ENCODE results near the gene DHRSX. TPM values are rescaled to one million over a fixed set of nuclear protein-coding genes. Genes with fewer than 3 reads are reported as not detected.

The DHRSX gene
- total and polyA plus RNA-seq, 2 of the 8 experiments (the other 6 are each of a cell fraction or from before 2014, with no cell fraction given): 35.1 to 43.4 TPM

- Histone ChIP-seq H3K56ac (replicated peaks; ENCODE audit: insufficient read length, low read depth, low read length) (no peak overlapping the region), H4K91ac (replicated peaks; ENCODE audit: insufficient read length, low read length) (peak overlapping the region; percentile 20), H2BK20ac (ENCODE audit: low read length) (no peak overlapping the region), H3K4me3 (ENCODE audit: extremely low read depth in 1 of 4, insufficient read depth in 2 of 4, low read depth in 3 of 4, low read length in 4 of 4) (no peak overlapping the region), H3K27me3 (replicated peaks in 1 of 4; ENCODE audit: control insufficient read depth in 3 of 4, extremely low read depth in 1 of 4, insufficient read depth in 3 of 4, low read length in 3 of 4) (no peaks in the 10 kb centered on the region), H3K23me2 (ENCODE audit: low read depth, low read length) (no peaks in the 10 kb centered on the region), H4K20me1 (replicated peaks in 1 of 2; ENCODE audit: control insufficient read depth in 1 of 2, insufficient read depth in 2 of 2, low read length in 2 of 2) (peaks cover 0 to 3% of the 10 kb centered on the region in 2 experiments), H2BK120ac (replicated peaks; ENCODE audit: low read depth, low read length) (no peak overlapping the region), H2AFZ (ENCODE audit: low read length) (no peak overlapping the region), H2AK5ac (ENCODE audit: low read depth, low read length) (peak overlapping the region; percentile 71; the same call in 1 of the 2 replicates), H3K23ac (ENCODE audit: insufficient read length) (no peak overlapping the region), H3K79me1 (ENCODE audit: low read depth, low read length) (peaks cover 28% of the 10 kb centered on the region), H3K4me2 (ENCODE audit: insufficient read depth in 1 of 2, low read depth in 2 of 2, low read length in 2 of 2) (no peak overlapping the region), H3K4me1 (replicated peaks in 1 of 4; ENCODE audit: control insufficient read depth in 3 of 4, insufficient read depth in 4 of 4, low read length in 3 of 4) (peaks cover 0 to 3% (median 0%) of the 10 kb centered on the region in 4 experiments; a peak in 3 of 7 replicates), H2BK5ac (ENCODE audit: low read depth, low read length) (peak overlapping the region; percentile 16; the same call in 1 of the 2 replicates), H2BK15ac (ENCODE audit: low read length) (peak overlapping the region; percentile 46), H4K5ac (ENCODE audit: insufficient read length, low read depth, low read length) (no peak overlapping the region), H3K9ac (replicated peaks in 1 of 4; ENCODE audit: extremely low read depth in 1 of 4, low read depth in 3 of 4, low read length in 3 of 4) (no peak overlapping the region), H3K36me3 (ENCODE audit: control insufficient read depth in 2 of 4, insufficient read depth in 4 of 4, low read length in 3 of 4) (peaks cover 0 to 3% (median 0%) of the 10 kb centered on the region in 4 experiments; a peak in 3 of 8 replicates), H3K9me3 (ENCODE audit: insufficient read depth in 2 of 2, low read depth in 1 of 2, low read length in 1 of 2) (peaks cover 6 to 7% of the 10 kb centered on the region in 2 experiments; a peak in 3 of 4 replicates), H2BK12ac (ENCODE audit: low read depth, low read length) (peak overlapping the region; percentile 45; the same call in 1 of the 2 replicates), H3K4ac (replicated peaks; ENCODE audit: insufficient read length, low read depth, low read length) (no peak overlapping the region), H4K8ac (ENCODE audit: extremely low read depth, insufficient read depth, low read length) (no peak overlapping the region), H3K79me2 (ENCODE audit: control insufficient read depth in 1 of 2, insufficient read depth in 2 of 2, low read length in 2 of 2) (peaks cover 19 to 87% of the 10 kb centered on the region in 2 experiments), H3K18ac (ENCODE audit: extremely low read depth, low read length) (no peak overlapping the region), H3K14ac (ENCODE audit: insufficient read length) (no peak overlapping the region), H3K27ac (ENCODE audit: low read depth, low read length) (no peak overlapping the region)
- ChIA-PET CTCF (ENCODE audit: partially characterized antibody) (no interaction called here), POLR2A (ENCODE audit: partially characterized antibody) (no interaction called here)
- FAIRE-seq: peak; percentile 66
- peak in 1 of 2 experiments; percentile 48 for DNase-seq (ENCODE audit: low read depth in 1 of 2, low spot score in 2 of 2)
- 89% methylated on average over 20 of the region's 20 CpGs; no CpG with 5 or more reads in 1 of the 2 experiments for WGBS, 2 experiments (ENCODE audit: extremely low coverage in 1 of 2, insufficient coverage in 1 of 2, insufficient read length in 1 of 2, insufficient replicate concordance in 2 of 2, low coverage in 1 of 2, low lambda C conversion rate in 2 of 2, missing lambda C conversion rate in 1 of 2)
- no peak for TF ChIP-seq POLR2A (IDR thresholded peaks at IDR 0.05; ENCODE audit: control extremely low read depth in 1 of 2, low read depth in 2 of 2, low read length in 2 of 2)
- TF ChIP-seq, protein P1, sequence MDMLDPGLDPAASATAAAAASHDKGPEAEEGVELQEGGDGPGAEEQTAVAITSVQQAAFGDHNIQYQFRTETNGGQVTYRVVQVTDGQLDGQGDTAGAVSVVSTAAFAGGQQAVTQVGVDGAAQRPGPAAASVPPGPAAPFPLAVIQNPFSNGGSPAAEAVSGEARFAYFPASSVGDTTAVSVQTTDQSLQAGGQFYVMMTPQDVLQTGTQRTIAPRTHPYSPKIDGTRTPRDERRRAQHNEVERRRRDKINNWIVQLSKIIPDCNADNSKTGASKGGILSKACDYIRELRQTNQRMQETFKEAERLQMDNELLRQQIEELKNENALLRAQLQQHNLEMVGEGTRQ (IDR thresholded peaks at IDR 0.05; ENCODE audit: low read length): no peak
- 0 out of 2 replicates have a peak, but pooled peaks have one; percentile 26 for TF ChIP-seq POLR2AphosphoS5 (IDR thresholded peaks at IDR 0.05; ENCODE audit: low read depth, low read length)
- no peak for TF ChIP-seq EZH2 (IDR thresholded peaks at IDR 0.05; ENCODE audit: low read depth, low read length, severe bottlenecking)
- TF ChIP-seq PHF8 (conservative IDR thresholded peaks at IDR 0.05; ENCODE audit: low read depth, low read length): no peak
- TF ChIP-seq NRF1 (IDR thresholded peaks at IDR 0.05; ENCODE audit: low read depth, low read length): no peak
- no peak for TF ChIP-seq RFX5 (IDR thresholded peaks at IDR 0.05; ENCODE audit: borderline replicate concordance, low read depth, low read length)
- TF ChIP-seq SP1 (IDR thresholded peaks at IDR 0.05; ENCODE audit: low read depth, low read length): peak; percentile 75
- TF ChIP-seq EGR1 (IDR thresholded peaks at IDR 0.05; ENCODE audit: borderline replicate concordance, low read depth, low read length): peak; percentile 65; the same call in 1 of the 2 replicates
- no peak for TF ChIP-seq ATF2 (IDR thresholded peaks at IDR 0.05; ENCODE audit: low read length)
These were observed 26.4 kb downstream of the DHRSX start for GRCh38 chrX:2474280-2474962.
